Naive thymus-derived CD4-positive, alpha-beta T cell (primary cell): ENCODE measurements around the gene ARNT2. TPM values are rescaled to one million over a fixed set of nuclear protein-coding genes. Genes with fewer than 3 reads are reported as not detected.

Experiments
- ATAC-seq: fragments of 150-1000 bp; cut with Tn5 transposase; 2 replicates; pipeline ENCODE4 v1.10.0; 2021; ENCODE audit warnings: mild to moderate bottlenecking, moderate library complexity
- CTCF ChIA-PET: fragments of 350-600 bp; sonication (Branson Sonifier 250); formaldehyde crosslinking; loops from one replicate; lab custom pipeline; 2021; ENCODE audit warnings: antibody characterized with exemption; lab: Charles Lee
- POLR2A ChIA-PET: fragments of 350-600 bp; sonication (Branson Sonifier 250); formaldehyde crosslinking; loops from one replicate; lab custom pipeline; 2021; ENCODE audit warnings: antibody characterized with exemption, inconsistent platforms; lab: Charles Lee
- DNase-seq, 9 donors: peaks; one replicate each; pipeline versions ENCODE4 v3.0.0 to v3.0.0-alpha.2; 2020 to 2022; ENCODE audit warnings: mixed read lengths in 1 of 9
- H3K27ac ChIP-seq: one replicate; pipeline ENCODE4 v1.7.0; 2013; ENCODE audit warnings: mild to moderate bottlenecking, low read depth, low read length, moderate library complexity
- H3K27me3 ChIP-seq, 2 donors: one replicate each; pipeline ENCODE4 v1.7.0; 2013; ENCODE audit warnings: low read length in 2 of 2, mild to moderate bottlenecking in 2 of 2, moderate library complexity in 2 of 2; ENCODE audit not compliant: control insufficient read depth in 2 of 2, insufficient read depth in 2 of 2
- H3K36me3 ChIP-seq, 3 experiments: 1 replicate in 2 of 3; 2 replicates in 1 of 3; pipeline ENCODE4 v1.7.0; 2013; ENCODE audit warnings: low read length in 3 of 3, mild to moderate bottlenecking in 3 of 3, moderate library complexity in 1 of 3; ENCODE audit not compliant: insufficient read depth in 3 of 3, control insufficient read depth in 2 of 3
- H3K4me1 ChIP-seq, 2 donors: one replicate each; pipeline ENCODE4 v1.7.0; 2013; ENCODE audit warnings: low read length in 2 of 2, mild to moderate bottlenecking in 2 of 2, moderate library complexity in 1 of 2; ENCODE audit not compliant: control insufficient read depth in 2 of 2, insufficient read depth in 2 of 2
- H3K4me3 ChIP-seq: 2 replicates; pipeline ENCODE4 v1.7.0; 2013; ENCODE audit warnings: mild to moderate bottlenecking, low read length
- H3K9me3 ChIP-seq, 3 experiments: 1 replicate in 2 of 3; 2 replicates in 1 of 3; pipeline ENCODE4 v1.7.0; 2013; ENCODE audit warnings: low read length in 3 of 3; ENCODE audit not compliant: control insufficient read depth in 2 of 3
- H3K27ac Mint-ChIP-seq, 9 donors: one replicate each; pipeline ENCODE4 v1.8.0; 2020 to 2022; ENCODE audit warnings: mixed read lengths in 9 of 9, mild to moderate bottlenecking in 8 of 9, moderate library complexity in 5 of 9, inconsistent platforms in 2 of 9
- H3K27me3 Mint-ChIP-seq, 5 donors: one replicate each; pipeline ENCODE4 v1.8.0; 2021 to 2022; ENCODE audit warnings: mixed read lengths in 5 of 5, mild to moderate bottlenecking in 1 of 5
- H3K36me3 Mint-ChIP-seq, 5 donors: one replicate each; pipeline ENCODE4 v1.8.0; 2020 to 2022; ENCODE audit warnings: mixed read lengths in 5 of 5, mild to moderate bottlenecking in 3 of 5, inconsistent platforms in 1 of 5
- H3K4me1 Mint-ChIP-seq, 7 donors: one replicate each; pipeline ENCODE4 v1.8.0; 2020 to 2022; ENCODE audit warnings: mixed read lengths in 7 of 7, mild to moderate bottlenecking in 3 of 7, inconsistent platforms in 1 of 7
- H3K4me3 Mint-ChIP-seq, 10 donors: one replicate each; pipeline ENCODE4 v1.8.0; 2020 to 2022; ENCODE audit warnings: mild to moderate bottlenecking in 10 of 10, mixed read lengths in 10 of 10, moderate library complexity in 6 of 10, inconsistent platforms in 2 of 10
- H3K9me3 Mint-ChIP-seq, 11 donors: one replicate each; pipeline ENCODE4 v1.8.0; 2020 to 2022; ENCODE audit warnings: mixed read lengths in 11 of 11, mild to moderate bottlenecking in 4 of 11, inconsistent platforms in 1 of 11, moderate library complexity in 1 of 11
- intact Hi-C, 2 donors: fragments of 100-400 bp; cut with micrococcal nuclease; formaldehyde crosslinking; loops; one replicate each; pipeline ENCODE4 v1.15.1; 2023
- polyA plus RNA-seq, 2 donors: library from polyadenylated mRNA; unstranded; fragments of 300-500 nt; fragmentation: Illumina TruSeq; gene quantifications; one replicate each; pipeline ENCODE4 v1.2.3, GENCODE V29; 2021
- total RNA-seq, 6 experiments: library from RNA in 5 of 6; stranded (reverse) in 5 of 6; gene quantifications; 1 replicate in 5 of 6; 2 replicates in 1 of 6; pipeline ENCODE4 v1.2.3 and lab custom pipeline; 2021 to 2026

ARNT2 gene
- total and polyA plus RNA-seq, 7 experiments from 2014 or later, result not detected

- no peak for ATAC-seq
- CTCF ChIA-PET, result no interaction called here
Observed at GRCh38 chr15:80550219-80550907, 146.2 kb downstream of the ARNT2 start.

GRCh38 chr15:80550908-80551260 lies 146.7 kb downstream of the ARNT2 start:
- H3K9me3 Mint-ChIP-seq, result peaks cover 0 to 6% (median 0%) of the 10 kb centered on the region in 11 donors
- H3K4me1 ChIP-seq, result no peaks in the 10 kb centered on the region
- peaks cover 18 to 36% (median 31%) of the 10 kb centered on the region in 5 donors for H3K27me3 Mint-ChIP-seq
- no peak for ATAC-seq
- peaks cover 0 to 5% (median 0%) of the 10 kb centered on the region in 5 donors for H3K36me3 Mint-ChIP-seq
- H3K27ac ChIP-seq, result no peak overlapping the region
- POLR2A ChIA-PET, result no interaction called here
- CTCF ChIA-PET, result no interaction called here
- H3K9me3 ChIP-seq, result no peaks in the 10 kb centered on the region
- H3K36me3 ChIP-seq, result no peaks in the 10 kb centered on the region
- H3K4me3 Mint-ChIP-seq, result no peak overlapping the region
- no peak overlapping the region for H3K27ac Mint-ChIP-seq
- no peak overlapping the region for H3K4me3 ChIP-seq
- intact Hi-C loops, result no loop called here
- DNase-seq, result no peak
- peaks cover 0 to 3% of the 10 kb centered on the region in 2 donors for H3K27me3 ChIP-seq
- no peaks in the 10 kb centered on the region for H3K4me1 Mint-ChIP-seq

More at GRCh38 chr15:80550219-80550907, 146.2 kb downstream of the ARNT2 start:
- Mint-ChIP-seq H3K9me3 (peaks cover 0 to 6% (median 0%) of the 10 kb centered on the region in 11 donors), H3K36me3 (peaks cover 0 to 4% (median 0%) of the 10 kb centered on the region in 5 donors), H3K4me1 (no peaks in the 10 kb centered on the region), H3K4me3 (no peak overlapping the region), H3K27me3 (peaks cover 18 to 37% (median 32%) of the 10 kb centered on the region in 5 donors), H3K27ac (no peak overlapping the region)
- H3K4me1 ChIP-seq, result no peaks in the 10 kb centered on the region
- no peak overlapping the region for H3K27ac ChIP-seq
- DNase-seq, result no peak
- H3K9me3 ChIP-seq, result no peaks in the 10 kb centered on the region
- POLR2A ChIA-PET, result no interaction called here
- peaks cover 0 to 4% of the 10 kb centered on the region in 2 donors for H3K27me3 ChIP-seq
- H3K4me3 ChIP-seq, result no peak overlapping the region
- intact Hi-C loops, result no loop called here
- no peaks in the 10 kb centered on the region for H3K36me3 ChIP-seq

GRCh38 chr15:80551348-80551747 lies 147.2 kb downstream of the ARNT2 start:
- Mint-ChIP-seq H3K27ac (no peak overlapping the region), H3K36me3 (peaks cover 0 to 5% (median 0%) of the 10 kb centered on the region in 5 donors), H3K27me3 (peaks cover 18 to 33% (median 30%) of the 10 kb centered on the region in 5 donors), H3K4me1 (no peaks in the 10 kb centered on the region), H3K9me3 (peaks cover 0 to 4% (median 0%) of the 10 kb centered on the region in 11 donors), H3K4me3 (no peak overlapping the region)
- intact Hi-C loops, result no loop called here
- POLR2A ChIA-PET, result no interaction called here
- no peak for ATAC-seq
- Histone ChIP-seq H3K4me1 (no peaks in the 10 kb centered on the region), H3K36me3 (no peaks in the 10 kb centered on the region), H3K27ac (no peak overlapping the region), H3K9me3 (no peaks in the 10 kb centered on the region), H3K4me3 (no peak overlapping the region), H3K27me3 (no peaks in the 10 kb centered on the region)
- DNase-seq, result no peak
- CTCF ChIA-PET, result no interaction called here

GRCh38 chr15:80554560-80554959 lies 150.4 kb downstream of the ARNT2 start:
- ChIA-PET CTCF (no interaction called here), POLR2A (no interaction called here)
- no peak for DNase-seq
- H3K27ac ChIP-seq, result no peak overlapping the region
- no peaks in the 10 kb centered on the region for H3K4me1 ChIP-seq
- no peak overlapping the region for H3K27ac Mint-ChIP-seq
- ATAC-seq, result no peak
- H3K9me3 ChIP-seq, result no peaks in the 10 kb centered on the region
- H3K4me3 Mint-ChIP-seq, result no peak overlapping the region
- no peak overlapping the region for H3K4me3 ChIP-seq
- peaks cover 0 to 8% (median 0%) of the 10 kb centered on the region in 11 donors for H3K9me3 Mint-ChIP-seq
- H3K36me3 ChIP-seq, result no peaks in the 10 kb centered on the region
- peaks cover 11 to 44% (median 27%) of the 10 kb centered on the region in 5 donors for H3K27me3 Mint-ChIP-seq
- peaks cover 0 to 5% (median 0%) of the 10 kb centered on the region in 5 donors for H3K36me3 Mint-ChIP-seq
- no peaks in the 10 kb centered on the region for H3K4me1 Mint-ChIP-seq
- no peaks in the 10 kb centered on the region for H3K27me3 ChIP-seq
- intact Hi-C loops, result no loop called here

- peaks cover 7 to 45% (median 25%) of the 10 kb centered on the region in 5 donors for H3K27me3 Mint-ChIP-seq
- H3K9me3 Mint-ChIP-seq, result peaks cover 0 to 5% (median 0%) of the 10 kb centered on the region in 11 donors
- no peak overlapping the region for H3K27ac ChIP-seq
- POLR2A ChIA-PET, result no interaction called here
- H3K27me3 ChIP-seq, result no peaks in the 10 kb centered on the region
- ATAC-seq (no peak), DNase-seq (no peak)
- H3K9me3 ChIP-seq, result no peaks in the 10 kb centered on the region
- H3K4me3 ChIP-seq, result no peak overlapping the region
- H3K4me1 Mint-ChIP-seq, result no peaks in the 10 kb centered on the region
- H3K4me3 Mint-ChIP-seq, result no peak overlapping the region
- CTCF ChIA-PET, result no interaction called here
- no peaks in the 10 kb centered on the region for H3K4me1 ChIP-seq
- peaks cover 0 to 5% (median 0%) of the 10 kb centered on the region in 5 donors for H3K36me3 Mint-ChIP-seq
- no peaks in the 10 kb centered on the region for H3K36me3 ChIP-seq
- intact Hi-C loops, result no loop called here
- no peak overlapping the region for H3K27ac Mint-ChIP-seq
Observed at GRCh38 chr15:80556694-80557367, 152.6 kb downstream of the ARNT2 start.

GRCh38 chr15:80557441-80558234 lies 153.5 kb downstream of the ARNT2 start:
- Mint-ChIP-seq H3K27ac (peak overlapping the region in 1 of 9 donors; percentile 2), H3K4me3 (no peak overlapping the region), H3K27me3 (peaks cover 4 to 42% (median 22%) of the 10 kb centered on the region in 5 donors), H3K4me1 (no peaks in the 10 kb centered on the region), H3K9me3 (peaks cover 0 to 5% (median 0%) of the 10 kb centered on the region in 11 donors), H3K36me3 (peaks cover 0 to 5% (median 0%) of the 10 kb centered on the region in 5 donors)
- H3K27me3 ChIP-seq, result no peaks in the 10 kb centered on the region
- ChIA-PET POLR2A (no interaction called here), CTCF (interaction anchor here (1.2 kb wide), 1 partner anchor 226 kb away, joined by 3 read pairs; no protein-coding TSS in a partner anchor)
- DNase-seq (no peak), ATAC-seq (no peak)
- intact Hi-C loops, result no loop called here
- H3K4me3 ChIP-seq, result no peak overlapping the region
- no peak overlapping the region for H3K27ac ChIP-seq
- no peaks in the 10 kb centered on the region for H3K9me3 ChIP-seq
- no peaks in the 10 kb centered on the region for H3K4me1 ChIP-seq
- no peaks in the 10 kb centered on the region for H3K36me3 ChIP-seq
